ENCODE results near the gene CADPS. TPM values are rescaled to one million over a fixed set of nuclear protein-coding genes. Genes with fewer than 3 reads are reported as not detected.

The CADPS gene
- polyA plus RNA-seq, 2 of the 4 experiments (the other 2 are of a cell fraction) = not detected

DNA sequence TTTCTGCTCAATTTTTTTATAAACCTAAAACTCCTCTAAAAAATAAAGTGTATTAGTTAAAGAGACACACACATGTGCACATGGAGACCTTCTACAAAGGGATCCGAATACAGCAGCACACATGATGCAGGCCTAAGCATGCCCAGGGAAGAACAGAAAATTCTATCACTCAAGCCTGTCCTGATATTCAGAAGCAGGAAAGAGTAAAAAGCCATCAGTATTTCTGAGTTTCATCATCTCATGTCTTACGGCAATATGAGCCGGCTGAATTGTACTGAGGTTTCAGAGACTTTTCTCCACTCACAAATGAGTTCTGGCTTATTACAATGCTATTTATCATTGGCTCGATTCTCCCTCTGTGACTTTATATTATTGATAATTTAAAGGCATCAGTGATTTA, 97.5 kb downstream of the CADPS start:
- H3K4me2 ChIP-seq = no peak overlapping the region
- CTCF ChIA-PET = interaction anchor here (1.0 kb wide), 1 partner anchor 21 kb away, joined by 4 read pairs; no protein-coding TSS in a partner anchor
- ATAC-seq = no peak
- TF ChIP-seq ESRRA (IDR thresholded peaks at IDR 0.05; ENCODE audit: borderline replicate concordance, low read length) = no peak
- no peak for TF ChIP-seq RAD21 (conservative IDR thresholded peaks at IDR 0.05 in 1 of 2, IDR thresholded peaks at IDR 0.05 in 1 of 2)
- TF ChIP-seq RCOR1 (IDR thresholded peaks at IDR 0.05; ENCODE audit: low read depth, low read length) = no peak
- TF ChIP-seq TP53 (CRISPR knock-in tag; IDR thresholded peaks at IDR 0.05) = no peak
- TF ChIP-seq, protein P1, sequence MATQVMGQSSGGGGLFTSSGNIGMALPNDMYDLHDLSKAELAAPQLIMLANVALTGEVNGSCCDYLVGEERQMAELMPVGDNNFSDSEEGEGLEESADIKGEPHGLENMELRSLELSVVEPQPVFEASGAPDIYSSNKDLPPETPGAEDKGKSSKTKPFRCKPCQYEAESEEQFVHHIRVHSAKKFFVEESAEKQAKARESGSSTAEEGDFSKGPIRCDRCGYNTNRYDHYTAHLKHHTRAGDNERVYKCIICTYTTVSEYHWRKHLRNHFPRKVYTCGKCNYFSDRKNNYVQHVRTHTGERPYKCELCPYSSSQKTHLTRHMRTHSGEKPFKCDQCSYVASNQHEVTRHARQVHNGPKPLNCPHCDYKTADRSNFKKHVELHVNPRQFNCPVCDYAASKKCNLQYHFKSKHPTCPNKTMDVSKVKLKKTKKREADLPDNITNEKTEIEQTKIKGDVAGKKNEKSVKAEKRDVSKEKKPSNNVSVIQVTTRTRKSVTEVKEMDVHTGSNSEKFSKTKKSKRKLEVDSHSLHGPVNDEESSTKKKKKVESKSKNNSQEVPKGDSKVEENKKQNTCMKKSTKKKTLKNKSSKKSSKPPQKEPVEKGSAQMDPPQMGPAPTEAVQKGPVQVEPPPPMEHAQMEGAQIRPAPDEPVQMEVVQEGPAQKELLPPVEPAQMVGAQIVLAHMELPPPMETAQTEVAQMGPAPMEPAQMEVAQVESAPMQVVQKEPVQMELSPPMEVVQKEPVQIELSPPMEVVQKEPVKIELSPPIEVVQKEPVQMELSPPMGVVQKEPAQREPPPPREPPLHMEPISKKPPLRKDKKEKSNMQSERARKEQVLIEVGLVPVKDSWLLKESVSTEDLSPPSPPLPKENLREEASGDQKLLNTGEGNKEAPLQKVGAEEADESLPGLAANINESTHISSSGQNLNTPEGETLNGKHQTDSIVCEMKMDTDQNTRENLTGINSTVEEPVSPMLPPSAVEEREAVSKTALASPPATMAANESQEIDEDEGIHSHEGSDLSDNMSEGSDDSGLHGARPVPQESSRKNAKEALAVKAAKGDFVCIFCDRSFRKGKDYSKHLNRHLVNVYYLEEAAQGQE (IDR thresholded peaks at IDR 0.05) = no peak
- no peak for TF ChIP-seq HES2 (IDR thresholded peaks at IDR 0.05)
- no peak for TF ChIP-seq CEBPB (IDR thresholded peaks at IDR 0.05)
- no peak for TF ChIP-seq NR3C1 (IDR thresholded peaks at IDR 0.05)
- no peak for TF ChIP-seq FOSB (CRISPR knock-in tag; IDR thresholded peaks at IDR 0.05)
- no peak for FAIRE-seq
- no peaks in the 10 kb centered on the region for H3K9me3 ChIP-seq
- H3K4me3 ChIP-seq = no peak overlapping the region
- no peak for DNase-seq (ENCODE audit: low read depth in 1 of 2, low spot score in 1 of 2)
- 3% methylated on average over 4 of the region's 4 CpGs for WGBS (ENCODE audit: missing lambda C conversion rate)
- H3K4me1 ChIP-seq = no peaks in the 10 kb centered on the region
- no peak overlapping the region for H3K27ac ChIP-seq
- POLR2A ChIA-PET = no interaction called here

GRCh38 chr3:62777130-62777529, 98.1 kb downstream of the CADPS start:
- FAIRE-seq = no peak
- ChIA-PET POLR2A (no interaction called here), CTCF (no interaction called here)
- DNase-seq (ENCODE audit: low read depth in 1 of 2, low spot score in 1 of 2) = no peak
- 32% methylated on average over 3 of the region's 3 CpGs for WGBS (ENCODE audit: missing lambda C conversion rate)
- Histone ChIP-seq H3K4me3 (no peak overlapping the region), H3K4me2 (no peak overlapping the region), H3K27ac (no peak overlapping the region), H3K9me3 (no peaks in the 10 kb centered on the region), H3K4me1 (no peaks in the 10 kb centered on the region)
- TF ChIP-seq, protein P1 (IDR thresholded peaks at IDR 0.05) = no peak
- no peak for TF ChIP-seq CHD4 (IDR thresholded peaks at IDR 0.05; ENCODE audit: borderline replicate concordance)
- TF ChIP-seq, protein P2, sequence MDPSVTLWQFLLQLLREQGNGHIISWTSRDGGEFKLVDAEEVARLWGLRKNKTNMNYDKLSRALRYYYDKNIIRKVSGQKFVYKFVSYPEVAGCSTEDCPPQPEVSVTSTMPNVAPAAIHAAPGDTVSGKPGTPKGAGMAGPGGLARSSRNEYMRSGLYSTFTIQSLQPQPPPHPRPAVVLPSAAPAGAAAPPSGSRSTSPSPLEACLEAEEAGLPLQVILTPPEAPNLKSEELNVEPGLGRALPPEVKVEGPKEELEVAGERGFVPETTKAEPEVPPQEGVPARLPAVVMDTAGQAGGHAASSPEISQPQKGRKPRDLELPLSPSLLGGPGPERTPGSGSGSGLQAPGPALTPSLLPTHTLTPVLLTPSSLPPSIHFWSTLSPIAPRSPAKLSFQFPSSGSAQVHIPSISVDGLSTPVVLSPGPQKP (IDR thresholded peaks at IDR 0.05; ENCODE audit: low read depth, low read length) = no peak
- no peak for TF ChIP-seq RCOR1 (IDR thresholded peaks at IDR 0.05; ENCODE audit: low read depth, low read length)
- ATAC-seq = no peak

DNA sequence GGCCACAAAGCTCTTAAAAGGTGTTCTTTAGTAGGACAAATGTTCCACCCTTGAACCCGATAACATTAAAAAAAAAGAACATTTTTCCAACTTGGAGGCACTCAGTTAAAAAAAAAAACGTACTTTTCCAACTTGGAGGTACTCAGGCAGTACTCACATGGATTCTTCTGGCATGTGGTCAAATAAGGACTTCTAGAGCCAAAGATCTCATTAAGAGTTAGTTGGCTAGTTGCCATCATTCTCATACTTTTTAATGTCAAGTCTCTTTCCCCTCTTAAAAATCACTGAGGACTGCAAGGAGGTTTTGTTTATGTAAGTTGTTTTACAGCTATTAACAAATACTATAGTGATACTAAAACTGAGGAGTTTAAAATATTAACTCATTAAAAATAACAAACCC, 101.0 kb downstream of the CADPS start:
- no peak overlapping the region for H3K4me2 ChIP-seq
- CTCF ChIA-PET = interaction anchor here (1.3 kb wide), 1 partner anchor 10 kb away, joined by 3 read pairs; no protein-coding TSS in a partner anchor
- ATAC-seq (no peak), DNase-seq (ENCODE audit: low read depth in 1 of 2, low spot score in 1 of 2) (no peak), FAIRE-seq (no peak)
- WGBS (ENCODE audit: missing lambda C conversion rate) = 0% methylated on average over 2 of the region's 2 CpGs
- H3K27ac ChIP-seq = no peak overlapping the region
- POLR2A ChIA-PET = no interaction called here
- no peak overlapping the region for H3K4me3 ChIP-seq
- no peaks in the 10 kb centered on the region for H3K4me1 ChIP-seq
- no peaks in the 10 kb centered on the region for H3K9me3 ChIP-seq
- TF ChIP-seq KDM5A (IDR thresholded peaks at IDR 0.05) (no peak), RFX5 (IDR thresholded peaks at IDR 0.05) (no peak), FOSL2 (IDR thresholded peaks at IDR 0.05) (no peak), FOSL2 (CRISPR knock-in tag; IDR thresholded peaks at IDR 0.05) (no peak), MAFK (IDR thresholded peaks at IDR 0.05; ENCODE audit: partially characterized antibody) (no peak), BHLHE40 (IDR thresholded peaks at IDR 0.05; ENCODE audit: low read depth, low read length) (no peak), EHF (CRISPR knock-in tag; IDR thresholded peaks at IDR 0.05) (no peak), GATA3 (IDR thresholded peaks at IDR 0.05; ENCODE audit: borderline replicate concordance) (no peak), CTCF (IDR thresholded peaks at IDR 0.05) (no peak), TP53 (CRISPR knock-in tag; IDR thresholded peaks at IDR 0.05) (no peak), CHD4 (IDR thresholded peaks at IDR 0.05; ENCODE audit: borderline replicate concordance) (no peak), CBX8 (IDR thresholded peaks at IDR 0.05) (no peak)
- TF ChIP-seq, protein P2 (IDR thresholded peaks at IDR 0.05; ENCODE audit: low read depth, low read length) = no peak
- TF ChIP-seq, protein P3, sequence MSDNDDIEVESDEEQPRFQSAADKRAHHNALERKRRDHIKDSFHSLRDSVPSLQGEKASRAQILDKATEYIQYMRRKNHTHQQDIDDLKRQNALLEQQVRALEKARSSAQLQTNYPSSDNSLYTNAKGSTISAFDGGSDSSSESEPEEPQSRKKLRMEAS (IDR thresholded peaks at IDR 0.05) = no peak

Measured in A549 (cell line).